HUDEP-2 (cell line): Measurements from ENCODE around the gene GATAD2A.
"Not testable (repeated sequence)": the region's sequence is repeated elsewhere in the genome, so short reads cannot be mapped to it uniquely, and the experiment has no call there.

Experiments
- DNase-seq, 76 experiments: peaks; one replicate each; lab custom pipeline; 2025; ENCODE audit not compliant: unreplicated experiment in 76 of 76; lab: John Stamatoyannopoulos, UW

GATAD2A gene

GRCh38 chr19:19463348-19464117 lies 58.1 kb downstream of the GATAD2A start:
- no peak for DNase-seq

GRCh38 chr19:19464339-19465098 lies 59.0 kb downstream of the GATAD2A start:
- no peak for DNase-seq

- no peak for DNase-seq
Observed at GRCh38 chr19:19465436-19466070, 60.1 kb downstream of the GATAD2A start.

GRCh38 chr19:19466201-19466600 lies 60.7 kb downstream of the GATAD2A start:
- DNase-seq, result no peak

GRCh38 chr19:19468424-19469050 lies 63.1 kb downstream of the GATAD2A start:
- DNase-seq, result peak in 1 of 76 experiments; percentile 20

GRCh38 chr19:19470579-19470978 lies 65.1 kb downstream of the GATAD2A start:
- DNase-seq, result no peak

- DNase-seq, result no peak
Observed at GRCh38 chr19:19471682-19472081, 66.2 kb downstream of the GATAD2A start.

- DNase-seq, result not testable (repeated sequence)
Observed at GRCh38 chr19:19472106-19472505, 66.6 kb downstream of the GATAD2A start.

GRCh38 chr19:19475015-19475765 lies 69.7 kb downstream of the GATAD2A start:
- no peak for DNase-seq

GRCh38 chr19:19475849-19476828 lies 70.7 kb downstream of the GATAD2A start:
- DNase-seq, result peak in 18 of 76 experiments; percentile 11 to 61 (median 28)

- no peak for DNase-seq
Observed at GRCh38 chr19:19477705-19478383, 72.4 kb downstream of the GATAD2A start.

- no peak for DNase-seq
Observed at GRCh38 chr19:19480688-19481087, 75.2 kb downstream of the GATAD2A start.

- DNase-seq, result peak in 1 of 76 experiments; percentile 23
Observed at GRCh38 chr19:19482809-19483596, 77.5 kb downstream of the GATAD2A start.

- no peak for DNase-seq
Observed at GRCh38 chr19:19485161-19485997, 79.9 kb downstream of the GATAD2A start.

- DNase-seq, result no peak
Observed at GRCh38 chr19:19485998-19486290, 80.5 kb downstream of the GATAD2A start.

GRCh38 chr19:19486343-19487076 lies 81.0 kb downstream of the GATAD2A start:
- no peak for DNase-seq
